ENCODE measurements around the gene TTC4.

The TTC4 gene

DNA sequence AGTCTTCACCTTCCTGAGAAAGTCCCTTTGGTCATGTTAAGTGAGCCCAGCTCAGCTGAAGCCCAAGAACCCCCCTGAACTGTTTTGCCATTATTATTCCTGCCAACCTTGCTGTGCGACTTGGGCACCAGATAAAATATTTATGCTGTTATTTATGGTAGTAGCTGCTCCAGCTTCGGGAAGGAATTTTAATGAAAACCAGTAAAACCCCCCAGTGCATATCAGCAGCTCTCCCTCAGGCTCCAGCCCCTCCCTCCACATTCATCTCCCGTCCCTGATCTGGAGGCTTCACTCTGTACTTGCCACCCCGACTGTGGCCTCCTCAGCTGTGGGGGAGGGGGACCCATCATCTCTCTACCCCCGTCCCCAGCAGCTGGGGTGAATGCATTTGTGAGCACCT, 72.8 kb downstream of the TTC4 start:
- TF ChIP-seq, protein P1, sequence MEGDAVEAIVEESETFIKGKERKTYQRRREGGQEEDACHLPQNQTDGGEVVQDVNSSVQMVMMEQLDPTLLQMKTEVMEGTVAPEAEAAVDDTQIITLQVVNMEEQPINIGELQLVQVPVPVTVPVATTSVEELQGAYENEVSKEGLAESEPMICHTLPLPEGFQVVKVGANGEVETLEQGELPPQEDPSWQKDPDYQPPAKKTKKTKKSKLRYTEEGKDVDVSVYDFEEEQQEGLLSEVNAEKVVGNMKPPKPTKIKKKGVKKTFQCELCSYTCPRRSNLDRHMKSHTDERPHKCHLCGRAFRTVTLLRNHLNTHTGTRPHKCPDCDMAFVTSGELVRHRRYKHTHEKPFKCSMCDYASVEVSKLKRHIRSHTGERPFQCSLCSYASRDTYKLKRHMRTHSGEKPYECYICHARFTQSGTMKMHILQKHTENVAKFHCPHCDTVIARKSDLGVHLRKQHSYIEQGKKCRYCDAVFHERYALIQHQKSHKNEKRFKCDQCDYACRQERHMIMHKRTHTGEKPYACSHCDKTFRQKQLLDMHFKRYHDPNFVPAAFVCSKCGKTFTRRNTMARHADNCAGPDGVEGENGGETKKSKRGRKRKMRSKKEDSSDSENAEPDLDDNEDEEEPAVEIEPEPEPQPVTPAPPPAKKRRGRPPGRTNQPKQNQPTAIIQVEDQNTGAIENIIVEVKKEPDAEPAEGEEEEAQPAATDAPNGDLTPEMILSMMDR (conservative IDR thresholded peaks at IDR 0.05; ENCODE audit: low read length) = no peak
- DNase-seq (ENCODE audit: low read depth) = no peak
- H3K4me3 ChIP-seq (ENCODE audit: low read length) = no peak overlapping the region

DNA sequence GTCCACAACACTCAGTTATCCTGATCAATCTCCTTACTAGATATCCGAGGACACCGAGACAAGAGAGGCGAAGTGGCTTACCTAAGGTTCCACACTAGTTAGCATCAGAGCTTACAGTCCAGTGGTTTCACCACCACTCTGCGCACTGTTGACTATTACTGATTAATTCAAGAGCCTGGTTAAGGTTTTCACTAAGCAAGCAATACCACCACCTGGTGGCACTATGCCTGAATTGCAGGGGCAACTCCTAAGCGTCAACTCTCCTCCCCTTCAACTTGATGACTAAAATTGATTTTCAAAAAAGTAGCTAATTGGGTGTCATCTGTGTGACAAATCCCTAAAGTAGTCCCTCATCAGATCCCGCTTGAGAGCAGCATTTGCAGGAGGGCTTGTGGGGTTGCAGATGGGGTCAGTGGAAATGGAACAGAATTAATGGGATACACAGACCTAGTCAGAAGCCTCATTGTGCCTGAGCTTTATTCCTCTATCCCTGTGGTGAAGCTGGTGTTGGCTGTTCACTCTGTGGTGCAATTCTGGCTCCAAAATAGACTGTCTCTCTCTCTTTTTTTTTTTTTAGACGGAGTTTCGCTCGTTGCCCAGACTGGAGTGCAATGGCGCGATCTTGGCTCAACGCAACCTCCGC, 76.3 kb downstream of the TTC4 start:
- H3K4me3 ChIP-seq (ENCODE audit: low read length) = no peak overlapping the region
- TF ChIP-seq, protein P1 (conservative IDR thresholded peaks at IDR 0.05; ENCODE audit: low read length) = peak; percentile 46
- no peak for DNase-seq (ENCODE audit: low read depth)

Measured in AG10803 (cell line).